ENCODE measurements around the gene LRBA.
A peak's percentile ranks its signal among the peaks of the same experiment; 100 is the strongest.

LRBA gene

DNA sequence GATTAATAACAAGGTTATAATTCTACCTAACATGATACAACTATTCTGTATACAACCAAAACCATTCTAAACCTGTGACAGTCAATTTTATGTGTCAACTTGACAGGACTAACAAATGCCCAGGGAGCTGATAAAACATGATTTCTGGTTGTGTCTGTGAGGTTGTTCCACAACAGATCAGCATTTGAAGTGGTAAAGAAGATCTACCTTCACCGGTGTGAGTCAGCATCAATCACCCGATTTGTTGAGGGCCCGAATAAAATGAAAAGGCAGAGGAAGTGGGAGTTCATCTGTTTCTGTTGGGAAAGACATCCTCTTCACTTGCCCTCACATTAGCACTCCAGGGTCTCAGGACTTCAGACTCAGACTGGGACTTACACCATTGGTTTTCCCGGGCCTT, 245.2 kb downstream of the LRBA start:
- TF ChIP-seq, protein P1, sequence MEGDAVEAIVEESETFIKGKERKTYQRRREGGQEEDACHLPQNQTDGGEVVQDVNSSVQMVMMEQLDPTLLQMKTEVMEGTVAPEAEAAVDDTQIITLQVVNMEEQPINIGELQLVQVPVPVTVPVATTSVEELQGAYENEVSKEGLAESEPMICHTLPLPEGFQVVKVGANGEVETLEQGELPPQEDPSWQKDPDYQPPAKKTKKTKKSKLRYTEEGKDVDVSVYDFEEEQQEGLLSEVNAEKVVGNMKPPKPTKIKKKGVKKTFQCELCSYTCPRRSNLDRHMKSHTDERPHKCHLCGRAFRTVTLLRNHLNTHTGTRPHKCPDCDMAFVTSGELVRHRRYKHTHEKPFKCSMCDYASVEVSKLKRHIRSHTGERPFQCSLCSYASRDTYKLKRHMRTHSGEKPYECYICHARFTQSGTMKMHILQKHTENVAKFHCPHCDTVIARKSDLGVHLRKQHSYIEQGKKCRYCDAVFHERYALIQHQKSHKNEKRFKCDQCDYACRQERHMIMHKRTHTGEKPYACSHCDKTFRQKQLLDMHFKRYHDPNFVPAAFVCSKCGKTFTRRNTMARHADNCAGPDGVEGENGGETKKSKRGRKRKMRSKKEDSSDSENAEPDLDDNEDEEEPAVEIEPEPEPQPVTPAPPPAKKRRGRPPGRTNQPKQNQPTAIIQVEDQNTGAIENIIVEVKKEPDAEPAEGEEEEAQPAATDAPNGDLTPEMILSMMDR (conservative IDR thresholded peaks at IDR 0.05; ENCODE audit: low read depth, low read length) = no peak
- no peak for DNase-seq (ENCODE audit: low read depth)
- no peak overlapping the region for H3K4me3 ChIP-seq (ENCODE audit: low read depth, low read length)

DNA sequence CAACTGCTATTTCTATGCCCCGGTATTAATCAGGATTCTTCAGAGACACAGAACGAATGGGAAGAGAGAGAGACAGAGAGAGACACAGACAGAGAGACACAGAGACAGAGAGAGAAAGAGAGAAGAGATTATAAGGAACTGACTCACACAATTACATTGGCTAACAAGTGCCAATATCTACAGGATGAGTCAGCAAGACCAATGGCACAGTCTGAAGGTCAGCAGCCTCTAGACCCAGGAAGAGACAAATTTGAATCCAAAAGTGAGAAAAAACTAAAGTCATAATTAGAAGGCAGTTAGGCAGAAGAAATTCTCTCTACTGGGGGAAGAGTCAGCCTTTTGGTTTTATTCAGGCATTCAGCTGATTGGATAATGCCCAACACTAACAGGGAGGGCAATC, 245.8 kb downstream of the LRBA start:
- DNase-seq (ENCODE audit: low read depth) = peak; percentile 71

DNA sequence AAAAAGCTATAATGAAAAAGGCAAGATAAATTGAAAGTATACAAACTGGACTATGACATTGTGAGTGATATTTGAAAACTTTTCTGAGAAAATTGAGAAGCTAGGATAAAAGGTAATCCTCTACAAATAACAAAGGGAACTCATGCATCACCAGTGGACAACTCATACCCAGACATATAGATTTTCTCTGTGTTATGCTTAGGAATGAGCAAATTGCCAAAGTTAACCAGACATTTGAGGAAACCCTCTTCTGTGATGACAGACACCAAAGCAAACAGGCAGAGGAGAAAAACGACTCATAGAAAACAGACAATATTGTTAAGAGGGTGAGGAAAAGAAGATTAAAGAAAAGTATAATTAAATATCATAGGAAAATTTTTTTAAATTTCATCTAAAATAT, 246.6 kb downstream of the LRBA start:
- H3K4me3 ChIP-seq (ENCODE audit: low read depth, low read length) = no peak overlapping the region
- TF ChIP-seq, protein P1 (conservative IDR thresholded peaks at IDR 0.05; ENCODE audit: low read depth, low read length) = no peak
- DNase-seq (ENCODE audit: low read depth) = no peak

More for the DNA sequence above, 245.8 kb downstream of the LRBA start:
- H3K4me3 ChIP-seq (ENCODE audit: low read depth, low read length) = no peak overlapping the region
- TF ChIP-seq, protein P1 (conservative IDR thresholded peaks at IDR 0.05; ENCODE audit: low read depth, low read length) = no peak

DNA sequence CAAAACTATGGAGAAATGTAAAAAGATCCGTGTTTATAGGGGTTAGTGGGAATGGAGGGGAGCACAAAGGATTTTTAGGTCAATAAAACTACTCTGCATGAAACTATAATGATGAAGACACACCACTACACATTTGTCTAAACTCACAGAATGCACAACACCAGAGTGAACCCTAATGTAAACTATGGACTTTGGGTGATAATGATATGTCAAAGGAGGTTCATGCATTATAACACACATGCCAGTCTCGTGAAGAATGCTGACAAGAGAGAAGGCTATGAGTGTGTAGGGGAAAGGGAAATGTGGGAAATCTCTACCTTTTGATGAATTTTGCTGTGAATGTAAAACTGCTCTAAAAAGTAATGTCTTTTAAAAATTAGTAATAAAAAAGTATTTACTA, 249.9 kb downstream of the LRBA start:
- no peak for DNase-seq (ENCODE audit: low read depth)
- no peak overlapping the region for H3K4me3 ChIP-seq (ENCODE audit: low read depth, low read length)
- TF ChIP-seq, protein P1 (conservative IDR thresholded peaks at IDR 0.05; ENCODE audit: low read depth, low read length) = no peak

DNA sequence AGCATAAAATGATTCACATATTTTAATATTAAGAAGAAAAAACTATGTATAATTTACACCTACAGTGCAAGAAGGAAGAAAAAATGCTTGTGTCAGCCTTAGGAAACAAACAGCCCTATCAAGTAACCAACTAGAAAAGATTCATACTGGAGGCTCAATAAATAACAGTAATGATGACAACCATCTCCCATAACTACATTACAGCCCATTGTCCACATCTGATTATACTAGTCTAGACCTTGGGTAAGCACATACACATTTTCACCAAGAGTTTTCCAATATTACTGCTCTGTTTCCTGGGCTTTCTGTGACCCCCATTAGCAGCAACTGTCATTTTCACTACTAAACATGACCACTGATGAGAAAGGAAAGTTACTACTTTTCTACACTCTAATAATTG, 263.4 kb downstream of the LRBA start:
- H3K4me3 ChIP-seq (ENCODE audit: low read depth, low read length) = no peak overlapping the region
- no peak for DNase-seq (ENCODE audit: low read depth)
- TF ChIP-seq, protein P1 (conservative IDR thresholded peaks at IDR 0.05; ENCODE audit: low read depth, low read length) = no peak

DNA sequence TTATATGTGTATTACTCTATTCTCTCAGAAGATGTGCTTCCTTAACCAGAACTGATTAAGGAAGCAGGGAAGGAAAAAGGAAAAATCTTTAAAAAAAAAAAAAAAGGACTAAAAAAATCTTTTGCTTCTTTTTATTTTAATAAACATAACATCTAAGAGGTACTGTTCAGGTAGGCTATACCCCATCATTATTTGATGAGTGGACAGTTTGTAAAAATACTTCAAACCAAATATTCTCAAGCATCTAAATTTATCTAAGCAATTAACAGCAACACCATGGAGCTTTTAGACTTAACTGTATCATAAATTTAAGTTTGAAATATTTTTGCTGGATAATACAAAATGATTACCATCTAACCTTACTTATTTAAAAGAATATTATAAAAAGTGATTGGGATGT, 264.3 kb downstream of the LRBA start:
- TF ChIP-seq, protein P1 (conservative IDR thresholded peaks at IDR 0.05; ENCODE audit: low read depth, low read length) = no peak
- H3K4me3 ChIP-seq (ENCODE audit: low read depth, low read length) = no peak overlapping the region
- no peak for DNase-seq (ENCODE audit: low read depth)

DNA sequence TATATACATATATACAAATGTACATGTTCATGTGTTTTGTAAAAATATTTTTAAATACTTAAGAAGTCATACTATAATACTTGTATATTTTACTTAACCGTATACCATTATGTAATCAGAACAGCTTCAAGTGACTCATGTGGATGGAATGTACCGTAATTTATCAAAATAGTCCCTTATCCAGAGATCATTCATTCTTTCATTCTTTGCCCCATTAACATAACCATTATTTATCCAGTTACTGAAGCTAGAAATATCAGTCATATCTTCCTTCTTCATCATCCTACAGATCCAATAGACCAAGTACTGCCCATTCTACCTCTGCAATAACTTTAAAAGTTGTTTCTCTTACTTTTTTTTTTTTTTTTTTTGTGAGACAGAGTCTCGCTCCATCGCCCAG, 268.9 kb downstream of the LRBA start:
- DNase-seq (ENCODE audit: low read depth) = peak; percentile 73
- TF ChIP-seq, protein P1 (conservative IDR thresholded peaks at IDR 0.05; ENCODE audit: low read depth, low read length) = no peak
- H3K4me3 ChIP-seq (ENCODE audit: low read depth, low read length) = no peak overlapping the region

All from choroid plexus epithelial cell (primary cell).